ENCODE results near the gene FUBP1. TPM values are rescaled to one million over a fixed set of nuclear protein-coding genes. Genes with fewer than 3 reads are reported as not detected.

The FUBP1 gene
- total and polyA plus RNA-seq, 2 donors (not counting 1 experiment from before 2014, with no cell fraction given) = 95.8 to 249 TPM

DNA sequence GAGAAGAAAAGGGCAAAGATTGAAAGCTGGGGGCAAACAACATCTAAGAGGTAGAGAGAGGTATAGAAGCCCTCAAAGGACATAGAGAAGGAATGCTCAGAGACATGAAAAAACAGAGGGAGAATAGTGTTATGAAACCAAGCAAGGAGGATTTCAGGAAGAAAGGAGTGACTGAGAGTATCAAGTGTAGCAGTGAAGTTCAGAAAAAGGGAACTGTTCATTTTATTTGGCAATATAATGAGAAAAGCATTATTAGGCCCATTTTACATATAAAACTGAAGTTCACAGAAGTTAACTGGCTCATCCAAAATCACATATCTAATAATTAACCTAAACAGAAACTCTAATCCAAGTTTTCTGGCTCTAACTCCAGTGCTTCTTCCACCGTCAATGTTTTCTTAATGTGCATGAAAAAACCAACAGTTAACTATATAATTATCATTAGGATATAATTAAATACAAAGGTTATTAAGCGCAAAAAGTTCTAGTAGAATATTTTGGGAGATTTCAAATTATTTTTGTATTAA lies 72.8 kb downstream of the FUBP1 start:
- no peak overlapping the region for H2AFZ ChIP-seq (ENCODE audit: insufficient read depth, low read depth, low read length, poor library complexity, severe bottlenecking)
- no peaks in the 10 kb centered on the region for H4K20me1 ChIP-seq (ENCODE audit: control insufficient read depth, insufficient read depth, low read length, poor library complexity, severe bottlenecking)
- no peak overlapping the region for H3K9ac ChIP-seq (ENCODE audit: low read length)
- H3K4me3 ChIP-seq (ENCODE audit: control extremely low read depth in 1 of 5, extremely low read depth in 1 of 5, insufficient read depth in 1 of 5, low read depth in 2 of 5, low read length in 4 of 5) = no peak overlapping the region
- no peaks in the 10 kb centered on the region for H3K36me3 ChIP-seq (replicated peaks in 1 of 2; ENCODE audit: control extremely low read depth in 1 of 2, control insufficient read depth in 1 of 2, extremely low read depth in 1 of 2, insufficient read depth in 2 of 2, low read length in 1 of 2)
- intact Hi-C loops (cut with micrococcal nuclease) = no loop called here
- no peak for TF ChIP-seq CTCF (IDR thresholded peaks at IDR 0.05)
- no peak for TF ChIP-seq EZH2 (IDR thresholded peaks at IDR 0.05; ENCODE audit: borderline replicate concordance, insufficient read depth, low read depth, low read length, poor library complexity, severe bottlenecking)
- H3K4me2 ChIP-seq (replicated peaks; ENCODE audit: low read depth, low read length, poor library complexity, severe bottlenecking) = no peak overlapping the region
- POLR2A ChIA-PET = no interaction called here
- CTCF ChIA-PET = no interaction called here
- H3K27ac ChIP-seq (ENCODE audit: low read length in 2 of 2) = no peak overlapping the region
- no peaks in the 10 kb centered on the region for H3K4me1 ChIP-seq (ENCODE audit: control insufficient read depth in 2 of 2, insufficient read depth in 2 of 2, low read length in 2 of 2)
- Mint-ChIP-seq H3K27ac (no peak overlapping the region), H3K4me3 (no peak overlapping the region), H3K9me3 (ENCODE audit: insufficient read depth) (no peaks in the 10 kb centered on the region), H3K27me3 (peaks cover 6% of the 10 kb centered on the region), H3K4me1 (no peaks in the 10 kb centered on the region)
- H3K9me3 ChIP-seq (ENCODE audit: control extremely low read depth in 1 of 3, control insufficient read depth in 2 of 3, insufficient read depth in 1 of 3, low read length in 2 of 3) = no peaks in the 10 kb centered on the region
- ATAC-seq (ENCODE audit: low read depth) (no peak), DNase-seq (no peak)
- H3K79me2 ChIP-seq (ENCODE audit: control insufficient read depth, insufficient read depth, low read length) = no peaks in the 10 kb centered on the region
- WGBS (ENCODE audit: insufficient coverage) = no CpG with 5 or more reads among the region's 2 CpGs
- H3K27me3 ChIP-seq (replicated peaks in 1 of 4; ENCODE audit: control extremely low read depth in 1 of 4, control insufficient read depth in 3 of 4, insufficient read depth in 4 of 4, low read length in 3 of 4) = no peaks in the 10 kb centered on the region

DNA sequence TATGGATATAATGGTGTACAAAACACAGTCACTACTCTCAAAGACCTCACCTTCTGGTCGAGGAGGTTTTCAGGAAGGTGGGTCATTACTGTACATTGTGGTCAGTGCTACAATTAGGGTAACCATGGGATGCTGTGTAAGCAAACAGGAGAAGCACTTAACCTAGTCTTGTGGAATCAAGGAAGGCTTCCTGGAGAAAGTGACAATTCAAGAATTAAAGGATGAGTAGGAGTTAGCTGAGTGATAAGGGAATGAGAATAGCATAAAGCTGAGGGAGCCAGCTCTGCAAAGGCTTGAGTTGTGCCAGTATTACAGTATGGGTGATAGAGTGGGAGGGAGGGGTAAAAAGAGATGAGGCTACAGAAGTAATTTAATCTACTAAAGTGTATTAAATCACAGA lies 73.3 kb downstream of the FUBP1 start:
- no peaks in the 10 kb centered on the region for H3K36me3 ChIP-seq (replicated peaks in 1 of 2; ENCODE audit: control extremely low read depth in 1 of 2, control insufficient read depth in 1 of 2, extremely low read depth in 1 of 2, insufficient read depth in 2 of 2, low read length in 1 of 2)
- no peaks in the 10 kb centered on the region for H3K4me1 ChIP-seq (ENCODE audit: control insufficient read depth in 2 of 2, insufficient read depth in 2 of 2, low read length in 2 of 2)
- no peak overlapping the region for H3K9ac ChIP-seq (ENCODE audit: low read length)
- ChIA-PET POLR2A (no interaction called here), CTCF (no interaction called here)
- no peaks in the 10 kb centered on the region for H3K79me2 ChIP-seq (ENCODE audit: control insufficient read depth, insufficient read depth, low read length)
- WGBS (ENCODE audit: insufficient coverage) = no CpG with 5 or more reads among the region's 1 CpG
- H3K27ac Mint-ChIP-seq = no peak overlapping the region
- DNase-seq (no peak), ATAC-seq (ENCODE audit: low read depth) (no peak)
- no peak overlapping the region for H3K4me2 ChIP-seq (replicated peaks; ENCODE audit: low read depth, low read length, poor library complexity, severe bottlenecking)
- H3K27me3 Mint-ChIP-seq = peaks cover 6% of the 10 kb centered on the region
- intact Hi-C loops (cut with micrococcal nuclease) = no loop called here
- H3K27me3 ChIP-seq (replicated peaks in 1 of 4; ENCODE audit: control extremely low read depth in 1 of 4, control insufficient read depth in 3 of 4, insufficient read depth in 4 of 4, low read length in 3 of 4) = no peaks in the 10 kb centered on the region
- H4K20me1 ChIP-seq (ENCODE audit: control insufficient read depth, insufficient read depth, low read length, poor library complexity, severe bottlenecking) = no peaks in the 10 kb centered on the region
- TF ChIP-seq EZH2 (IDR thresholded peaks at IDR 0.05; ENCODE audit: borderline replicate concordance, insufficient read depth, low read depth, low read length, poor library complexity, severe bottlenecking) (no peak), CTCF (IDR thresholded peaks at IDR 0.05) (no peak)
- no peak overlapping the region for H3K4me3 Mint-ChIP-seq
- no peak overlapping the region for H3K4me3 ChIP-seq (ENCODE audit: control extremely low read depth in 1 of 5, extremely low read depth in 1 of 5, insufficient read depth in 1 of 5, low read depth in 2 of 5, low read length in 4 of 5)
- no peaks in the 10 kb centered on the region for H3K9me3 Mint-ChIP-seq (ENCODE audit: insufficient read depth)
- no peak overlapping the region for H3K27ac ChIP-seq (ENCODE audit: low read length in 2 of 2)
- H3K9me3 ChIP-seq (ENCODE audit: control extremely low read depth in 1 of 3, control insufficient read depth in 2 of 3, insufficient read depth in 1 of 3, low read length in 2 of 3) = no peaks in the 10 kb centered on the region
- no peaks in the 10 kb centered on the region for H3K4me1 Mint-ChIP-seq
- no peak overlapping the region for H2AFZ ChIP-seq (ENCODE audit: insufficient read depth, low read depth, low read length, poor library complexity, severe bottlenecking)
